ENCODE data around the gene SLC29A4.

DNA sequence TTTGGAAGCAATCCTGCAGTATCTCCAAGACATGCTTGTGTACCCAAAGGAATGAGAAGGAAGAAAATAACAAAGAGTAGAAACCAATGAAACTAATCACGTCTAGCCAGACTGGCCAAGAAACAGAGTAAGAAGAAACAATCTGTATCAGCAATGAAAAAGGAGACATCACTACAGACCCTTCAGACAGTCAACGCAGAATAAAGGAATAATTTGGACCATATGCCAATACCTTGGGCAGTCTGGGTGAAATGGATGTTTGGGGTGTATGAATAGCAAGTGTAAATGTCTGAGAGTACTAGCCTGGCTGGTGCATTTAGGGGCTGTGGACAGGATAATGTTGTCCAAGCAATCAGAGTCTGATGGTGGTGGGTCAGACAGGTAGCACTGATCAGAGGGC is 61.1 kb downstream of the SLC29A4 start:
- TF ChIP-seq EP300 (IDR thresholded peaks at IDR 0.05): no peak
- no peak for TF ChIP-seq CTCF (IDR thresholded peaks at IDR 0.05)

Measured in stomach (tissue), 4 donors.